ENCODE measurements around the gene HSFX2. TPM values are rescaled to one million over a fixed set of nuclear protein-coding genes. Genes with fewer than 3 reads are reported as not detected.
"Not testable (repeated sequence)": the region's sequence is repeated elsewhere in the genome, so short reads cannot be mapped to it uniquely, and the experiment has no call there.

Gene HSFX2
- total RNA-seq, 4 donors from 2014 or later, result 0.45 TPM; not detected in 3

DNA sequence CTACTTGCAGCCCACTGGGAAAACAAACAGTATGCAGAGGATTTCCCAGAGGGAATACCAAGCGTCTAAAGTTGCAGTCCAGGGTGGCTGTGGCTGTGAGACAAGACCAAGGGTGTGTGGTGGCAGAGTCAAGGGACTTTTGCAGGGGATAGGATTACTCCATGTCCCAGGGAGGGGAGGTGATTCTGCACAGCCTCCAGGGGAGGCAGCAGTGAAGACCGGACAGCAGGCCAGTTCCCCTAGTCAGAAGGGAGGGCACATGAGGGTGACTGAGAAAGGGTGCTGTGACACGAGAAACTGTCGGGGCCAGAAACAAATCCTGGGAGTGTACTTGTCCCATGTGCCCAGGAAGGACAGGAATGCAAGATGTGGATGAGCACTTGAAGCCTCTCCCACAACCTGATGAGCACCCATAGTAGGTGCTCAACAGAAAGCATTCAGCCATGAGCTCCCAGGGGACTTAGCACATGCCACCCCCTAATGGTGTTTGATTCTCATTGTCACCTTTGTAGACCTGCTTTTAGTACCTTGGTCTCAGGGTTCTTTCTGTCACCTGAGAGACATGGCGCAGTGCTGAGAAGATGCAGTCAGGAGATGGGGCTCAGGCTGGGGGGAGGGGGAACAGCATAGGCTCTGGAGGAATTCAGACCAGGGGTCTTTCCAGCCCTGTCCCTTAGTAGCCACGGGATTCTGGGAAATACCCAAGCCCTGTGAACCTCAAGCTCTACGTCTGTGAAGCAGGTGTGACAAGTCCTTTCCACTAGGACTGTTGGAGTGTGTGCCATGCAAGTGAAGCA, 27.3 kb downstream of the HSFX2 start:
- DNase-seq (ENCODE audit: extremely low spot score), result no peak
- no peak overlapping the region for H3K4me3 ChIP-seq
- H3K27me3 ChIP-seq, result no peaks in the 10 kb centered on the region
- intact Hi-C loops (cut with DNase I), result no loop called here
- no peaks in the 10 kb centered on the region for H3K36me3 ChIP-seq
- H3K9me3 ChIP-seq, result no peaks in the 10 kb centered on the region
- H3K27ac ChIP-seq (replicated peaks in 1 of 4), result no peak overlapping the region
- 74% methylated on average over 7 of the region's 7 CpGs for WGBS
- TF ChIP-seq, protein P1, sequence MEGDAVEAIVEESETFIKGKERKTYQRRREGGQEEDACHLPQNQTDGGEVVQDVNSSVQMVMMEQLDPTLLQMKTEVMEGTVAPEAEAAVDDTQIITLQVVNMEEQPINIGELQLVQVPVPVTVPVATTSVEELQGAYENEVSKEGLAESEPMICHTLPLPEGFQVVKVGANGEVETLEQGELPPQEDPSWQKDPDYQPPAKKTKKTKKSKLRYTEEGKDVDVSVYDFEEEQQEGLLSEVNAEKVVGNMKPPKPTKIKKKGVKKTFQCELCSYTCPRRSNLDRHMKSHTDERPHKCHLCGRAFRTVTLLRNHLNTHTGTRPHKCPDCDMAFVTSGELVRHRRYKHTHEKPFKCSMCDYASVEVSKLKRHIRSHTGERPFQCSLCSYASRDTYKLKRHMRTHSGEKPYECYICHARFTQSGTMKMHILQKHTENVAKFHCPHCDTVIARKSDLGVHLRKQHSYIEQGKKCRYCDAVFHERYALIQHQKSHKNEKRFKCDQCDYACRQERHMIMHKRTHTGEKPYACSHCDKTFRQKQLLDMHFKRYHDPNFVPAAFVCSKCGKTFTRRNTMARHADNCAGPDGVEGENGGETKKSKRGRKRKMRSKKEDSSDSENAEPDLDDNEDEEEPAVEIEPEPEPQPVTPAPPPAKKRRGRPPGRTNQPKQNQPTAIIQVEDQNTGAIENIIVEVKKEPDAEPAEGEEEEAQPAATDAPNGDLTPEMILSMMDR (IDR thresholded peaks at IDR 0.05), result no peak
- TF ChIP-seq EP300 (IDR thresholded peaks at IDR 0.05), result no peak
- no peak for TF ChIP-seq POLR2A (IDR thresholded peaks at IDR 0.05; ENCODE audit: low read depth)
- no peak for TF ChIP-seq POLR2AphosphoS5 (IDR thresholded peaks at IDR 0.05)
- H3K4me1 ChIP-seq, result peaks cover 0 to 4% (median 0%) of the 10 kb centered on the region in 4 donors

DNA sequence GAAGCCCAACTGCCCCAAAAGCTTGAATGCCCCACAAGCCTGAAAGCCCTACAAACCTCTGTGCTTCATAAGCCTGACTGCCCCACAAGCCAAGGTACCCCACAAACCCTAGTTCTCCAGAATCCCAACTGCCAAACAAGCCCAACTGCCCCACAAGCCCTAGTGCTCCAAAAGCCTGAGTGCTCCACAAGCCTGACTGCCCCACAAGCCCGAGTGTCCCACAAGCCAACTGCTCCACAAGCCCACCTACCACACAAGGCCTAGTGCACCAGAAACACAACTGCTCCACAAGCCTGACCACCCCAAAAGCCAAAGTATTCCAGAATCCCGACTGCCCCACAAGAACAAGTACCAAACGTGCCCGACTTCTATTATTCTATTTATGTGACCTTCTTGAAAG, 31.8 kb downstream of the HSFX2 start:
- H3K9me3 ChIP-seq, result no peaks in the 10 kb centered on the region
- H3K4me1 ChIP-seq, result no peaks in the 10 kb centered on the region
- no peak overlapping the region for H3K4me3 ChIP-seq
- no peaks in the 10 kb centered on the region for H3K27me3 ChIP-seq
- TF ChIP-seq POLR2A (IDR thresholded peaks at IDR 0.05; ENCODE audit: low read depth) (no peak), POLR2AphosphoS5 (IDR thresholded peaks at IDR 0.05) (no peak), EP300 (IDR thresholded peaks at IDR 0.05) (no peak)
- TF ChIP-seq, protein P1 (IDR thresholded peaks at IDR 0.05), result no peak
- WGBS, result 74% methylated on average over 4 of the region's 4 CpGs
- no peaks in the 10 kb centered on the region for H3K36me3 ChIP-seq
- intact Hi-C loops (cut with DNase I), result loop anchor here (5.0 kb wide), 1 partner anchor 64 kb away; no protein-coding TSS in a partner anchor
- DNase-seq (ENCODE audit: extremely low spot score), result no peak
- no peak overlapping the region for H3K27ac ChIP-seq (replicated peaks in 1 of 4)

DNA sequence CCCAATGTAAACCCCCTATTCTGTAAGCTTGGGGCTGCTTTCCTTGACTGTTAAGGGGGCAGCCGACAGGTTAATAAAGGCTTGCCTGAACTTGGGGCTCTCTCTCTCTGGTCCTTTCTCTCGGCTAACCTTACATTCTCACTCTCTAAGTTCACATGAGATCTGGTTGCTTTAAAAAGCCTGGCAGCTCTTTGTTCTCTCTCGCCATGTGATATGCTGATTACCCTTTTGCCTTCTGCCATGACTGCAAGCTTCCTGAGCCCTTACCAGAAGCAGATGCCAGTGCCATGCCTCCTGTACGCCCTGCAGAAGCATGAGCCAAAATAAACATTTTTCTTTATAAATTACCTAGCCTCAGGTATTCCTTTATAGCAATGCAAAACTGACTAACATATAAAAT, 39.9 kb downstream of the HSFX2 start:
- H3K27ac ChIP-seq (replicated peaks in 1 of 4); H3K36me3 ChIP-seq; intact Hi-C loops (cut with DNase I); DNase-seq (ENCODE audit: extremely low spot score); H3K4me3 ChIP-seq; H3K9me3 ChIP-seq; H3K4me1 ChIP-seq; H3K27me3 ChIP-seq: not testable (repeated sequence)
- WGBS, result no CpG with 5 or more reads among the region's 4 CpGs

DNA sequence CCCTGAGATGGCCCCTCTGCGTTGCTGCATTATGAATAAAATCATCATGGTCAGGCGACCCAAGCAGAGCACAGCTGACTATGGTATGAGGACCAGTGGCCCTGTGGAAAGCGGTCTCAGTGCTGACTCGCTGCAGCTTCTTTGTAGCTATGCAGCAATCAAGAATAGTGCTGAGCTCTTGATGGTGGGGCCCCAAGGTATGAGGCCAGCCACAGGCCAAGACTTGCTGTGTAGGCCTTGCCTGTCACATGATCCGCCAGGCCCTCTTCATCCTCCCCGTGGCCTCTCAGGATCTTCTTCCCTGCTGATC, 43.2 kb downstream of the HSFX2 start:
- H3K4me1 ChIP-seq; H3K4me3 ChIP-seq; H3K36me3 ChIP-seq; DNase-seq (ENCODE audit: extremely low spot score); H3K27ac ChIP-seq (replicated peaks in 1 of 4); H3K27me3 ChIP-seq; intact Hi-C loops (cut with DNase I); H3K9me3 ChIP-seq: not testable (repeated sequence)
- WGBS, result no CpG with 5 or more reads among the region's 6 CpGs

DNA sequence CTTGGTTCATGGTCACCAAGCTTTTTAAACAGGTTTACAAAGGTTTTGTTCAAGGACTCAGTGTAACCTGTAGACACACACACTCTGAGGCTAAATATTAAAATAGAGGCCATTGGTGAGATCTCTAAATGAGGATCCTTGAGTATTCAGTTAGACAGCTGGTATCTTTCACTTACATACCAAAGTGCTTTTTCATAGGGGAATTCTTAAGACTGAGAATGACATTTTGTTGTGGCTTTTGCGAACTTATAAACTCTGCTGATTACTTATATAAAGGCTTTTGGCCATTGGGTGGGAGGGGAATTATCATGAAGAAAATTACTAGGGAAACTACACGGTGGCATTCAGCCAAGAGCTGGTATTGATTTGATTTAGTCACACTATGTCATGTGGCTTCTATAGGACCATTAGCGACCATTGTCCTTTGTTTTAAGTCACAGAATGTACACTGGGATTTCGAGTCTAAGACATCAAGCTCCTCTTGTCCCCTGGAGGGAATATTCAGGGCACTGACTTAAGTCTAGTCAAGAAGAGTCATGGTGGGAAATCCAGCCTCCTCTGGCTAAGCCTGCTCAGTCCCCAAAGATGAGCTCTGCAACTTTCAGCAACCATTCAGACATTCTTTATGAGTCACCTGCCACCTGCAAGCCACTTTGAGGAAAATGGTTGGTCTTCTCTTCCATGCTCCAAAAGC, 43.7 kb downstream of the HSFX2 start:
- H3K4me1 ChIP-seq; intact Hi-C loops (cut with DNase I); H3K36me3 ChIP-seq; H3K4me3 ChIP-seq; DNase-seq (ENCODE audit: extremely low spot score); H3K9me3 ChIP-seq; H3K27me3 ChIP-seq; H3K27ac ChIP-seq (replicated peaks in 1 of 4): not testable (repeated sequence)
- WGBS, result no CpG with 5 or more reads among the region's 4 CpGs

DNA sequence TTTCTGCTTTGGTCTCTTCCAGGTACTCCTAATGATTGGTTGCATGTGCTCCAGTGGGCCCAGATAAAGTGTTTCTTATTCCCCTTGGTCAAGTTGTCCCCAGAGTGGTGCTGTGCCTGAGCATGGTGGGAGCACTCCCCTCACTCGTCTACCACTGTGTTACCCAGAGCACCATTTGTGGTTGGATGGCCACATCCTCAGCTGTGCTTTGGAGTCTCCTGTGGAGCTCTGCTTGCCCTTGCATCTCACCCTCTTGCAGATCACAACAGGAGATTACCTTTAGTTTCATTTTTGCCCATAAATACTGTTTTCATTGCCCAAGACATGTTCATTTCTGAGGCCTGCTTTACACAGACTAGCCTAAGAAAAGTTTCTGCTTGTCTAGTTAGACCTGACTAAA, 44.7 kb downstream of the HSFX2 start:
- 100% methylated on average over 1 of the region's 1 CpG for WGBS
- H3K27ac ChIP-seq (replicated peaks in 1 of 4); DNase-seq (ENCODE audit: extremely low spot score); H3K4me3 ChIP-seq; H3K36me3 ChIP-seq; intact Hi-C loops (cut with DNase I); H3K4me1 ChIP-seq; H3K27me3 ChIP-seq; H3K9me3 ChIP-seq: not testable (repeated sequence)

DNA sequence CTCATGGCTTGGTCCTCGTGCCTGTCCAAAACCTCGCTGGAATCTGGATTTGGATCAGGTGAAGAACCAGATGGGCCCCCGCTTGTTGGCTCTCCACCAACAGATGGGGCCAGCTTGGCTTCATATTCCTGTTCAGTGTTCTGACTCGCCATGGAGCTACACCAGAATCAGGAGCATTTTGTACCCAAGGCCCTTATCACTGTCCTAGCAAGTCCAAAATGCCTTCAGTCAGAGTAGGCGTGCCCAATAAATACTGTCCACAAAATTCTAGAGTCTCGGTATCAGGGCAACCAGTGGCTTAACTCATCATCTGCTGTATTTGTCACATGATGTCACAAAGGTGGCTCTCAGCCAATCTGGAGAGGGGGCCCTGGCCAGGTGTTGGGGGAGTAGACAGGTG, 45.4 kb downstream of the HSFX2 start, which contains the start of gene HSFX3:
HSFX3 (minus strand) TSS at position 224 of the 400 bp plus-strand sequence; CDS start at position 152, 72 bp downstream.
- H3K27ac ChIP-seq (replicated peaks in 1 of 4); H3K27me3 ChIP-seq; H3K4me1 ChIP-seq; H3K36me3 ChIP-seq; H3K9me3 ChIP-seq; DNase-seq (ENCODE audit: extremely low spot score); H3K4me3 ChIP-seq; intact Hi-C loops (cut with DNase I): not testable (repeated sequence)
- WGBS, result no CpG with 5 or more reads among the region's 6 CpGs

DNA sequence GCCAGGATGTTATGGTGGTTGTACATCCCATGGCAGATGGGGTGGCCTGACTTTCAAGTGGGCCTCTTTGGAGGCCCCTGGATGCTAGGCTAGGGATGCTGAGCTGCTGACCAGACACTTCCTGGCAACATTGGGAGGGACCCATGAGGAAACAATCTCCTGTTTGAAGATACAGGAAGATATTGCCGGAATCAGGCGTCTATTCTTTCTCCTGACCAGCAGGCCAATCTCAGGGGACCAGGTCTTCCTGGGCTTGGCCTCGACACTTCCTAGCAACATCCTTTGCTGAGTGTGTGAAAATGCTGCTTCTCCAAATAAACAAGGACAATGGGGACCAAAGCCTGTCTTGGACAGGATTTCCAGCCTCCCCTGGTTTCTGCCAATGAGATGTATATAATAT, 47.3 kb downstream of the HSFX2 start:
- H3K27ac ChIP-seq (replicated peaks in 1 of 4); H3K36me3 ChIP-seq; H3K4me3 ChIP-seq; H3K27me3 ChIP-seq; DNase-seq (ENCODE audit: extremely low spot score); intact Hi-C loops (cut with DNase I); H3K9me3 ChIP-seq; H3K4me1 ChIP-seq: not testable (repeated sequence)
- WGBS, result no CpG with 5 or more reads among the region's 3 CpGs

DNA sequence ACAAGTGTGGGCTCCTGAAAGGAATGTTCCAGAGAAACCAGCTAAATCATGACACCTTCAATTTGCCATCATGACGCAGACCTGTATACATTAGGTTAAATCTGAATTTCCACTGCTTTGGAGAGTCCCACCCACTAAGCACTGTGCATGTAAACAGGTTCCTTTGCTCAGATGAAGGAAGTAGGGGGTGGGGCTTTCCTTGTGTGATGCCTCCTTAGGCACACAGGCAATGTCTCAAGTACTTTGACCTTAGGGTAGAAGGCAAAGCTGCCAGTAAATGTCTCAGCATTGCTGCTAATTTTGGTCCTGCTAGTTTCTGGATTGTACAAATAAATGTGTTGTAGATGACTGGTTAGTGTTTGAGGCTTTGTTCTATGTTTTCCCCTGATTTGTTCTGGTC, 48.2 kb downstream of the HSFX2 start:
- H3K9me3 ChIP-seq; H3K36me3 ChIP-seq; H3K4me1 ChIP-seq; H3K4me3 ChIP-seq; H3K27ac ChIP-seq (replicated peaks in 1 of 4); intact Hi-C loops (cut with DNase I); DNase-seq (ENCODE audit: extremely low spot score); H3K27me3 ChIP-seq: not testable (repeated sequence)
- WGBS, result 83% methylated on average over 1 of the region's 1 CpG

Measured in esophagus muscularis mucosa (tissue), 4 donors.